ENCODE data around the gene FRMD3.

- TF ChIP-seq CTCF (IDR thresholded peaks at IDR 0.05), result peak in 6 of 12 donors; percentile 22 to 80 (median 50)
- no peak for TF ChIP-seq POLR2A (IDR thresholded peaks at IDR 0.05)
Observed at GRCh38 chr9:83231039-83231438, 307.2 kb downstream of the FRMD3 start.
